Hepatocyte (in vitro differentiated cells): ENCODE measurements around the gene AICDA. TPM values are rescaled to one million over a fixed set of nuclear protein-coding genes. Genes with fewer than 3 reads are reported as not detected.
"Not testable (repeated sequence)": the region's sequence is repeated elsewhere in the genome, so short reads cannot be mapped to it uniquely, and the experiment has no call there.

Experiments used
- DNase-seq: peaks from one replicate; pipeline ENCODE4 v3.0.0-alpha.2; 2016; ENCODE audit warnings: low spot score
- H2AFZ ChIP-seq: fragments of 200-600 bp; sonication (generic); 2 replicates; pipeline ENCODE4 v1.6.0; 2016; ENCODE audit warnings: antibody characterized with exemption, mild to moderate bottlenecking
- H3K27ac ChIP-seq: fragments of 200-600 bp; sonication (generic); 2 replicates; pipeline ENCODE4 v1.5.1; 2016; ENCODE audit warnings: mild to moderate bottlenecking
- H3K27me3 ChIP-seq: fragments of 200-600 bp; sonication (generic); 2 replicates; pipeline ENCODE4 v1.6.1; 2016
- H3K36me3 ChIP-seq: fragments of 200-600 bp; sonication (generic); replicated peaks from 2 replicates; pipeline ENCODE4 v1.5.1; 2016; ENCODE audit warnings: low read depth; ENCODE audit not compliant: insufficient read depth
- H3K4me1 ChIP-seq: fragments of 200-600 bp; sonication (generic); 2 replicates; pipeline ENCODE4 v1.5.1; 2016; ENCODE audit warnings: mild to moderate bottlenecking, moderate library complexity; ENCODE audit not compliant: insufficient read depth
- H3K4me2 ChIP-seq: fragments of 200-600 bp; sonication (generic); 2 replicates; pipeline ENCODE4 v1.6.0; 2016
- H3K4me3 ChIP-seq: fragments of 200-600 bp; sonication (generic); 2 replicates; pipeline ENCODE4 v1.5.1; 2016; ENCODE audit warnings: mild to moderate bottlenecking
- H3K79me2 ChIP-seq: fragments of 200-600 bp; sonication (generic); 2 replicates; pipeline ENCODE4 v1.6.0; 2017; ENCODE audit warnings: mild to moderate bottlenecking
- H3K9me2 ChIP-seq: fragments of 200-600 bp; sonication (generic); replicated peaks from 2 replicates; pipeline ENCODE4 v1.6.0; 2017; ENCODE audit warnings: mild to moderate bottlenecking; ENCODE audit not compliant: insufficient read depth
- H3K9me3 ChIP-seq: fragments of 200-600 bp; sonication (generic); 2 replicates; pipeline ENCODE4 v1.5.1; 2016; ENCODE audit warnings: low read depth, mild to moderate bottlenecking
- H4K20me1 ChIP-seq: fragments of 200-600 bp; sonication (generic); 2 replicates; pipeline ENCODE4 v1.6.0; 2016; ENCODE audit warnings: mild to moderate bottlenecking; ENCODE audit not compliant: insufficient read depth, poor library complexity, severe bottlenecking
- CTCF ChIP-seq: fragments of 200-600 bp; sonication (generic); IDR thresholded peaks from 2 replicates; pipeline ENCODE4 v1.5.1; 2016; ENCODE audit warnings: antibody characterized with exemption, mild to moderate bottlenecking; ENCODE audit not compliant: poor library complexity
- EZH2 ChIP-seq: fragments of 200-600 bp; sonication (generic); IDR thresholded peaks from 2 replicates; pipeline ENCODE4 v1.6.1; 2016; ENCODE audit warnings: antibody characterized with exemption, mild to moderate bottlenecking, borderline replicate concordance
- EZH2phosphoT487 ChIP-seq: fragments of 200-600 bp; sonication (generic); IDR thresholded peaks from one replicate; pipeline ENCODE4 v1.6.1; 2018; ENCODE audit warnings: antibody characterized with exemption, mild to moderate bottlenecking, low read depth, moderate library complexity; ENCODE audit not compliant: unreplicated experiment, severe bottlenecking
- WGBS: methylation state at CpG from one replicate; pipeline ENCODE4 v1.1.6; 2016; ENCODE audit warnings: low lambda C conversion rate; ENCODE audit errors: missing lambda C conversion rate; 5-methylcytosine and 5-hydroxymethylcytosine counted together
- polyA plus RNA-seq: library from polyadenylated mRNA; unstranded; fragments of >200 nt; fragmentation: Nextera tagmentation; extraction: Ambion mirVana; gene quantifications from 2 replicates; pipeline ENCODE4 v1.2.1, GENCODE V29; 2016
- total RNA-seq: library from RNA; depleted of rRNA; stranded (reverse); fragments of >200 nt; gene quantifications from 2 replicates; pipeline ENCODE4 v1.2.3, GENCODE V29; 2014

AICDA gene
- total and polyA plus RNA-seq, 2 experiments from 2014 or later, result 0.23 TPM; not detected in 1

DNA sequence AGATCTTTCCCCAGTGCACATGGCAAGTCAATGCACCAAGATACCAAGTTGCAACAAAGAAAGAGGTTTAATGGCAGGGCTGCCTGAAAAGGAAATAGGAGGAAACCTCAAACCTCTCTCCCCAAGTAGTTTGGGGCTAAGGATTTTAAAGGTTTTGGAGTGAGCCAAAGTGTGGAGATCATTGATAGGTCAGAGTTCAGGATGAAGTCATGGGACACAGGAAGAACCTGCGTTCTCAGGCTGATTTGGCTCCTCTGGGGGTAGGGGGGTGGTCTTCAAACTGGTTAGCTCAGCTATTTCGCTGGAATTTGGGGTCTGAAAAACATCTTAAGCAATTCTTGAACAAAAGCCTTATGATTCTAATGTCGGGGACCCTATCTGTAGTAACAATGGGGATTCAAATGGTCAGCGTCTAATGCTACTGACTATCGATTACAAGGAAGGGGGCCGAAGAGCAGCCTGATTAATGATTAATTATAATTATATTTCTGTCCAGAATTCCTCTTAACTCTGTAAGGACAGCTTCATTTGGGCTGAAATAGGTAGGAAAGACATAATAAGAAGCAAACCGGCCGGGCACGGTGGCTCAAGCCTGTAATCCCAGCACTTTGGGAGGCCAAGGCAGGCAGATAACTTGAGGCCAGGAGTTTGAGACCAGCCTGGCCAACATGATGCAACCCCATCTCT lies 31.4 kb downstream of the AICDA start:
- H3K27me3 ChIP-seq, result no peaks in the 10 kb centered on the region
- H3K9me3 ChIP-seq, result no peaks in the 10 kb centered on the region
- no peak for DNase-seq
- TF ChIP-seq CTCF, result no peak
- no peak for TF ChIP-seq EZH2phosphoT487
- TF ChIP-seq EZH2, result no peak
- no peak overlapping the region for H3K4me2 ChIP-seq
- no peak overlapping the region for H2AFZ ChIP-seq
- no peaks in the 10 kb centered on the region for H3K4me1 ChIP-seq
- H3K36me3 ChIP-seq, result no peaks in the 10 kb centered on the region
- no peaks in the 10 kb centered on the region for H4K20me1 ChIP-seq
- H3K27ac ChIP-seq, result no peak overlapping the region
- WGBS, result 71% methylated on average over 9 of the region's 9 CpGs
- no peaks in the 10 kb centered on the region for H3K79me2 ChIP-seq
- H3K9me2 ChIP-seq, result no peaks in the 10 kb centered on the region
- H3K4me3 ChIP-seq, result no peak overlapping the region

GRCh38 chr12:8577879-8578278 lies 34.8 kb downstream of the AICDA start:
- DNase-seq, result no peak
- no peaks in the 10 kb centered on the region for H3K9me3 ChIP-seq
- no peaks in the 10 kb centered on the region for H4K20me1 ChIP-seq
- H3K4me3 ChIP-seq, result no peak overlapping the region
- no peaks in the 10 kb centered on the region for H3K79me2 ChIP-seq
- H3K4me1 ChIP-seq, result no peaks in the 10 kb centered on the region
- H2AFZ ChIP-seq, result no peak overlapping the region
- no peak overlapping the region for H3K27ac ChIP-seq
- no peaks in the 10 kb centered on the region for H3K27me3 ChIP-seq
- H3K9me2 ChIP-seq, result no peaks in the 10 kb centered on the region
- TF ChIP-seq EZH2, result no peak
- TF ChIP-seq CTCF, result no peak
- TF ChIP-seq EZH2phosphoT487, result no peak
- 93% methylated on average over 3 of the region's 3 CpGs for WGBS
- no peak overlapping the region for H3K4me2 ChIP-seq
- H3K36me3 ChIP-seq, result no peaks in the 10 kb centered on the region

DNA sequence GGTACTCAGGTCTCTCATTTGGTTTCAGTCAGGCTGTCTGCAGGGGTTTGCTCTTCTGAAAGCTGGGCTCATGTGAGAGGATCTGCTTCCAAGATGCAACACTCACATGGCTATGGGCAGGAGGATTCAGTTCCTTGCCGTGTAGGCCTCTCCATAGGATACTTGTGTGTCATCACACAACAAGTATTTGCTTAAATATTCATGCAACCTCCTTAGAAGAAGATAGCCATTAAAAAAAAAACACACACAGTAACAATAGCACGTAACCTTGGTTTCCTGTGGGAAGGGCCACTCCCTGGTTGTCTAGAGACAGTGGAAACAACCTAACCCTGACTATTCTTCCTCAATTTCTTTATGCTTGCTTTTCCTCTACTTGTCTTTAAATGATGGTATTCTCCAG lies 40.2 kb downstream of the AICDA start:
- 70% methylated on average over 2 of the region's 2 CpGs for WGBS
- H3K27ac ChIP-seq, result no peak overlapping the region
- no peak for DNase-seq
- no peaks in the 10 kb centered on the region for H3K79me2 ChIP-seq
- no peak overlapping the region for H3K4me2 ChIP-seq
- H3K27me3 ChIP-seq, result no peaks in the 10 kb centered on the region
- no peaks in the 10 kb centered on the region for H3K9me3 ChIP-seq
- H3K4me3 ChIP-seq, result no peak overlapping the region
- H3K4me1 ChIP-seq, result no peaks in the 10 kb centered on the region
- H2AFZ ChIP-seq, result no peak overlapping the region
- H3K9me2 ChIP-seq, result no peaks in the 10 kb centered on the region
- TF ChIP-seq EZH2 (no peak), EZH2phosphoT487 (no peak), CTCF (no peak)
- no peaks in the 10 kb centered on the region for H3K36me3 ChIP-seq
- no peaks in the 10 kb centered on the region for H4K20me1 ChIP-seq

- Histone ChIP-seq H3K27ac (no peak overlapping the region), H3K36me3 (no peaks in the 10 kb centered on the region), H3K9me2 (no peaks in the 10 kb centered on the region), H3K27me3 (no peaks in the 10 kb centered on the region), H2AFZ (no peak overlapping the region), H3K79me2 (no peaks in the 10 kb centered on the region), H3K9me3 (no peaks in the 10 kb centered on the region), H3K4me1 (no peaks in the 10 kb centered on the region), H4K20me1 (no peaks in the 10 kb centered on the region), H3K4me3 (no peak overlapping the region), H3K4me2 (no peak overlapping the region)
- DNase-seq, result no peak
- TF ChIP-seq EZH2phosphoT487, result no peak
- no peak for TF ChIP-seq CTCF
- TF ChIP-seq EZH2, result no peak
Observed at GRCh38 chr12:8566525-8566924, 46.1 kb downstream of the AICDA start.

- H3K27ac ChIP-seq, result not testable (repeated sequence)
Observed at GRCh38 chr12:8566052-8566451, 46.6 kb downstream of the AICDA start.

More at GRCh38 chr12:8566052-8566451, 46.6 kb downstream of the AICDA start:
- WGBS, result 97% methylated on average over 2 of the region's 2 CpGs
- H3K4me1 ChIP-seq, DNase-seq, H3K79me2 ChIP-seq, H4K20me1 ChIP-seq, H3K9me2 ChIP-seq, H3K36me3 ChIP-seq, H3K4me2 ChIP-seq, H3K9me3 ChIP-seq, H3K4me3 ChIP-seq, H3K27me3 ChIP-seq, H2AFZ ChIP-seq: not testable (repeated sequence)
